Esophagus squamous epithelium (tissue), 5 donors: ENCODE results near the gene EOMES. TPM values are rescaled to one million over a fixed set of nuclear protein-coding genes. Genes with fewer than 3 reads are reported as not detected.

Experiments used
- DNase-seq: peaks from one replicate; lab custom pipeline; 2025; lab: John Stamatoyannopoulos, UW
- H3K27ac ChIP-seq, 4 donors: fragments of 200-600 bp; sonication (generic); one replicate each; pipeline ENCODE4 v1.5.1; 2016 to 2019; ENCODE audit warnings: mild to moderate bottlenecking in 1 of 4
- H3K27me3 ChIP-seq, 4 donors: fragments of 200-600 bp; sonication (generic); 1 replicate in 3 of 4; 2 replicates in 1 of 4; pipeline versions ENCODE4 v1.5.1 to v1.6.0; 2017 to 2021; ENCODE audit warnings: antibody characterized with exemption in 1 of 4
- H3K36me3 ChIP-seq, 3 donors: fragments of 200-600 bp; sonication (generic); one replicate each; pipeline ENCODE4 v1.5.1; 2016 to 2019
- H3K4me1 ChIP-seq, 3 donors: fragments of 200-600 bp; sonication (generic); one replicate each; pipeline ENCODE4 v1.5.1; 2017 to 2019
- H3K4me3 ChIP-seq, 4 donors: fragments of 200-600 bp; sonication (generic); 1 replicate in 3 of 4; 2 replicates in 1 of 4; pipeline ENCODE4 v1.5.1; 2016 to 2019; ENCODE audit warnings: mild to moderate bottlenecking in 2 of 4, moderate library complexity in 1 of 4
- H3K9me3 ChIP-seq, 3 donors: fragments of 200-600 bp; sonication (generic); one replicate each; pipeline ENCODE4 v1.5.1; 2016 to 2019
- POLR2A ChIP-seq, 4 donors: fragments of 450-650 bp; IDR thresholded peaks; one replicate each; pipeline ENCODE4 v1.6.1; 2017; ENCODE audit warnings: antibody characterized with exemption in 4 of 4, mild to moderate bottlenecking in 4 of 4, moderate library complexity in 3 of 4
- WGBS, 2 donors: methylation state at CpG; one replicate each; pipeline ENCODE4 v1.1.5; 2018; 5-methylcytosine and 5-hydroxymethylcytosine counted together
- intact Hi-C: fragments of 100-400 bp; cut with DNase I; formaldehyde crosslinking; loops from one replicate; pipeline ENCODE4 v1.15.0; 2022
- total RNA-seq, 4 donors: library from RNA; depleted of rRNA; stranded (reverse); fragments of >200 nt; gene quantifications; one replicate each; pipeline ENCODE4 v1.1.0, GENCODE V29; 2016
- TF ChIP-seq, protein P1 (sequence below), 6 experiments: fragments of 450-650 bp in 4 of 6; fragments of 200-600 bp in 2 of 6; sonication (generic) in 2 of 6; IDR thresholded peaks; one replicate each; pipeline ENCODE4 v1.5.1; 2016 to 2019; ENCODE audit warnings: antibody characterized with exemption in 6 of 6, mild to moderate bottlenecking in 4 of 6, moderate library complexity in 4 of 6
- donor health status: DM: yes; HTN: yes; CAD: no.

Gene EOMES
- total RNA-seq, 4 donors from 2014 or later = 0.18 to 0.23 (median 0.19) TPM; not detected in 1

GRCh38 chr3:27685474-27685873, 36.6 kb downstream of the EOMES start:
- H3K4me1 ChIP-seq = peaks cover 0 to 6% (median 5%) of the 10 kb centered on the region in 3 donors
- no peaks in the 10 kb centered on the region for H3K27me3 ChIP-seq
- H3K4me3 ChIP-seq = no peak overlapping the region
- H3K36me3 ChIP-seq = no peaks in the 10 kb centered on the region
- WGBS, 2 donors = 70 to 100% methylated on average over 1 of the region's 1 CpG
- no peak for DNase-seq
- intact Hi-C loops = no loop called here
- no peak overlapping the region for H3K27ac ChIP-seq
- TF ChIP-seq POLR2A (IDR thresholded peaks at IDR 0.05) = no peak
- TF ChIP-seq, protein P1, sequence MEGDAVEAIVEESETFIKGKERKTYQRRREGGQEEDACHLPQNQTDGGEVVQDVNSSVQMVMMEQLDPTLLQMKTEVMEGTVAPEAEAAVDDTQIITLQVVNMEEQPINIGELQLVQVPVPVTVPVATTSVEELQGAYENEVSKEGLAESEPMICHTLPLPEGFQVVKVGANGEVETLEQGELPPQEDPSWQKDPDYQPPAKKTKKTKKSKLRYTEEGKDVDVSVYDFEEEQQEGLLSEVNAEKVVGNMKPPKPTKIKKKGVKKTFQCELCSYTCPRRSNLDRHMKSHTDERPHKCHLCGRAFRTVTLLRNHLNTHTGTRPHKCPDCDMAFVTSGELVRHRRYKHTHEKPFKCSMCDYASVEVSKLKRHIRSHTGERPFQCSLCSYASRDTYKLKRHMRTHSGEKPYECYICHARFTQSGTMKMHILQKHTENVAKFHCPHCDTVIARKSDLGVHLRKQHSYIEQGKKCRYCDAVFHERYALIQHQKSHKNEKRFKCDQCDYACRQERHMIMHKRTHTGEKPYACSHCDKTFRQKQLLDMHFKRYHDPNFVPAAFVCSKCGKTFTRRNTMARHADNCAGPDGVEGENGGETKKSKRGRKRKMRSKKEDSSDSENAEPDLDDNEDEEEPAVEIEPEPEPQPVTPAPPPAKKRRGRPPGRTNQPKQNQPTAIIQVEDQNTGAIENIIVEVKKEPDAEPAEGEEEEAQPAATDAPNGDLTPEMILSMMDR (IDR thresholded peaks at IDR 0.05) = no peak
- H3K9me3 ChIP-seq = peaks cover 0 to 13% (median 0%) of the 10 kb centered on the region in 3 donors

- H3K27ac ChIP-seq = no peak overlapping the region
- DNase-seq = no peak
- H3K36me3 ChIP-seq = no peaks in the 10 kb centered on the region
- H3K4me3 ChIP-seq = no peak overlapping the region
- TF ChIP-seq, protein P1 (IDR thresholded peaks at IDR 0.05) = no peak
- TF ChIP-seq POLR2A (IDR thresholded peaks at IDR 0.05) = no peak
- peaks cover 0 to 17% (median 12%) of the 10 kb centered on the region in 3 donors for H3K4me1 ChIP-seq
- WGBS, 2 donors = 78 to 88% methylated on average over 2 of the region's 2 CpGs
- H3K27me3 ChIP-seq = no peaks in the 10 kb centered on the region
- intact Hi-C loops = no loop called here
- peaks cover 0 to 3% (median 0%) of the 10 kb centered on the region in 3 donors for H3K9me3 ChIP-seq
These were observed 37.8 kb downstream of the EOMES start for GRCh38 chr3:27684302-27684701.

DNA sequence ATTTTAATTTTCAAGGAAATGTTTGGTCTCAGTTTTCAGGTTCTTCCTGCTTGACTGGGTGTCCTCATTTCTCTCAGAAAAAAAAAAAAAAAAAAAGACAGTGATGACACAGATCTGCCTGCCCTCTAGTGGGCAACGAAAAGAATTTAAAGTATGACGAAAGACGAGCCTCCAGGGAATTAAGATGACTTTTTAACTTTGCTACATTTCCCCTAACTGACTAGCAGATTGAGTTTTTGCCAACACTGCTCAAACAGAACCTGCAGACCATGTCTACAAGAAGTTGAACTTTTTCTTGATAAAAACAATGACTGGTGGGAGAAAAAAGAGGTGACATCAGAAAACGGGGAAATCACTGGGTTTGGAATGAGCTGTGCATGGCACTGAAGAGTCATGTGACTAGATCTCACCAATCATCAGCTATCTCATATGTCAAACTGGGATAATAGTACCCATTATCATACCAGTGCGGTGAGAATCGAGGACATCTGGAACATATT, 40.8 kb downstream of the EOMES start:
- no peaks in the 10 kb centered on the region for H3K36me3 ChIP-seq
- TF ChIP-seq, protein P1 (IDR thresholded peaks at IDR 0.05) = peak; percentile 34 to 80 (median 60)
- no peak for TF ChIP-seq POLR2A (IDR thresholded peaks at IDR 0.05)
- H3K27me3 ChIP-seq = no peaks in the 10 kb centered on the region
- no peak for DNase-seq
- WGBS, 2 donors = 19 to 20% methylated on average over 6 of the region's 6 CpGs
- H3K4me1 ChIP-seq = peaks cover 0 to 36% (median 19%) of the 10 kb centered on the region in 3 donors
- intact Hi-C loops = no loop called here
- H3K4me3 ChIP-seq = peak overlapping the region in 1 of 4 donors; percentile 30
- peak overlapping the region in 3 of 4 donors; percentile 79 to 83 (median 81) for H3K27ac ChIP-seq
- no peaks in the 10 kb centered on the region for H3K9me3 ChIP-seq

DNA sequence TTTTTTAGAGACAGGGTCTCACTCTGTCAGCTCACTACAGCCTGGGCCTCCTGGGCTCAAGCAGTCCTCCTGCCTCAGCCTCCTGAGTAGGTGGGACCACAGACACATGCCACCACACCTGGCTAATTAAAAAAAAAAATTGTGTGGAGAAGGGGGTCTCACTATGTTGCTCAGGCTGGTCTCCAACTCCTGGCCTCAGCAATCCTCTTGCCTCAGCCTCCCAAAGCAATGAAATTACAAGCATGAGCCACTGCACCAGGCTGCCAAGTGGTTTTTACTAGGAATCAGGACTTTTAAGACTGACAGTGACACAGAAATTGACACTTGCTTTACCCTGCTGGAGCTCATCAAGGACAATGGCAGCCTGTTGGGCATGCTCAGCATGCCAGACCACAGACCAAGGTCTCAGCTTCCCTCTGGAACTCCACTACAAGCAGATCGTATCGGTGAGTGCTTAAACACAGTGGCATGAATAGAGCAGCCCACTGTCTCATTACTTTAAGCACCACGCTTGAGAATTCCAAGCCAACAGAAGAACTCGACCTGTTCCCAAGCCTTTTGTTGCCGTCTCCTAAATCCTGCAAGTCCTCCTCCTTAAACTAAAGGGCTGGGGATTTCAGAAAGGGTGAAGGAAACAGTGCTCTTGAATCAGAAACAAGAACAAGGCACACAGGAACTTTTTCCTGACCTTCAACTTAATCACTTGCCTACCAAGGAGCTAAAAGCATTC, 41.4 kb downstream of the EOMES start:
- Histone ChIP-seq H3K36me3 (no peaks in the 10 kb centered on the region), H3K4me1 (peaks cover 0 to 42% (median 23%) of the 10 kb centered on the region in 3 donors), H3K27me3 (no peaks in the 10 kb centered on the region), H3K27ac (peak overlapping the region; percentile 77 to 83 (median 80)), H3K4me3 (no peak overlapping the region), H3K9me3 (no peaks in the 10 kb centered on the region)
- DNase-seq = no peak
- intact Hi-C loops = no loop called here
- no peak for TF ChIP-seq POLR2A (IDR thresholded peaks at IDR 0.05)
- TF ChIP-seq, protein P1 (IDR thresholded peaks at IDR 0.05) = no peak
- 32 to 53% methylated on average over 3 to 5 of the region's 5 CpGs for WGBS, 2 donors

DNA sequence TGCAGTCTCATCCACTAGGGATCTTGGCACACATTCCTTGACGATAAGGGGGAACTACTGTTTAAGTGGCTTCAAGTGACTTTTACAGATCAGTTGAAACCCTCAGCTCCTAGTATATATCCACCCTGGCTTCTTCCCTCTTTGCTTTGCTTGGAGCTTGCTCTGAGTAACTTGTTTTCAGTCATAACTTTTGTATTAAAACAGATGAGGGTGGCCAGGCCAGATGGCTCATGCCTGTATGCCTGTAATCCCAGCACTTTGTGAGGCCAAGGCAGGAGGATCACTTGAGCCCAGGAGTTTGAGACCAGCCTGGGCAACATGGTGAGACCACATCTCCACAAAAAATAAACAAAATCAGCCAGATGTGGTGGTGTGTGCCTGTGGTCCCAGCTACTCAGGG, 42.4 kb downstream of the EOMES start:
- TF ChIP-seq, protein P1 (IDR thresholded peaks at IDR 0.05) = no peak
- no peak for TF ChIP-seq POLR2A (IDR thresholded peaks at IDR 0.05)
- DNase-seq = no peak
- Histone ChIP-seq H3K36me3 (no peaks in the 10 kb centered on the region), H3K27me3 (no peaks in the 10 kb centered on the region), H3K27ac (peak overlapping the region; percentile 77 to 83 (median 80)), H3K9me3 (no peaks in the 10 kb centered on the region), H3K4me1 (peaks cover 0 to 52% (median 28%) of the 10 kb centered on the region in 3 donors), H3K4me3 (no peak overlapping the region)
- WGBS, 2 donors = 71 to 81% methylated on average over 1 of the region's 1 CpG
- intact Hi-C loops = no loop called here
